ENCODE results near the gene SORCS1.

GRCh38 chr10:106832846-106833245 is 331.7 kb downstream of the SORCS1 start:
- TF ChIP-seq CTCF (IDR thresholded peaks at IDR 0.05) = no peak
- TF ChIP-seq POLR2A (IDR thresholded peaks at IDR 0.05) = no peak
